Astrocyte of the spinal cord (primary cell): ENCODE results near the gene PIGU.

Experiments
- DNase-seq: peaks from one replicate; pipeline ENCODE4 v3.0.0; 2011; ENCODE audit warnings: low read depth, low spot score
- H3K4me3 ChIP-seq: 2 replicates; pipeline ENCODE4 v1.5.1; 2011; ENCODE audit warnings: low read depth, mild to moderate bottlenecking, low read length, moderate library complexity
- in situ Hi-C: cut with HindIII; loops from 2 replicates; pipeline ENCODE4 v1.10.0; 2017; ENCODE audit warnings: low sequenced_read_pairs
- TF ChIP-seq, protein P1 (sequence below): IDR thresholded peaks from 2 replicates; pipeline ENCODE4 v1.5.1; 2012; ENCODE audit warnings: low read depth, mild to moderate bottlenecking, low read length, inconsistent platforms

The PIGU gene

DNA sequence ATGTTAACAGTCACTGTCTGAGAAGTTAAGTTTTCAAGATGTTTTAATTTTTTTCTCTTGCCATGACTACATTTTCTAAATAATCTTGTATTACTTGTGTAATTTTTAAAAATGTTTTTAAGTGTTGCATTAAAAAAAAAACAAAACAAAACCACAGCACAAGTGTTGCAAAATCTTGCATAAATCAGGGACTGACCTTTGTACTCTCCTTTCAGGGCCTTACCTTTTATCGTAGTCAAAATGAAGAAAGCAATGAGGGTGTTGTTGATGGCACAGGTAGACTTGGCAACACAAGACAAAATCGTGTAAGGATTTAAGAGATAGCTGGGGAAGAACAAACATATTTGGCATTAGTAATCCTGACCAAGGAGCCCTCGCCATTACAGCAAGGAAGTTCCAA is 42.5 kb downstream of the PIGU start:
- TF ChIP-seq, protein P1, sequence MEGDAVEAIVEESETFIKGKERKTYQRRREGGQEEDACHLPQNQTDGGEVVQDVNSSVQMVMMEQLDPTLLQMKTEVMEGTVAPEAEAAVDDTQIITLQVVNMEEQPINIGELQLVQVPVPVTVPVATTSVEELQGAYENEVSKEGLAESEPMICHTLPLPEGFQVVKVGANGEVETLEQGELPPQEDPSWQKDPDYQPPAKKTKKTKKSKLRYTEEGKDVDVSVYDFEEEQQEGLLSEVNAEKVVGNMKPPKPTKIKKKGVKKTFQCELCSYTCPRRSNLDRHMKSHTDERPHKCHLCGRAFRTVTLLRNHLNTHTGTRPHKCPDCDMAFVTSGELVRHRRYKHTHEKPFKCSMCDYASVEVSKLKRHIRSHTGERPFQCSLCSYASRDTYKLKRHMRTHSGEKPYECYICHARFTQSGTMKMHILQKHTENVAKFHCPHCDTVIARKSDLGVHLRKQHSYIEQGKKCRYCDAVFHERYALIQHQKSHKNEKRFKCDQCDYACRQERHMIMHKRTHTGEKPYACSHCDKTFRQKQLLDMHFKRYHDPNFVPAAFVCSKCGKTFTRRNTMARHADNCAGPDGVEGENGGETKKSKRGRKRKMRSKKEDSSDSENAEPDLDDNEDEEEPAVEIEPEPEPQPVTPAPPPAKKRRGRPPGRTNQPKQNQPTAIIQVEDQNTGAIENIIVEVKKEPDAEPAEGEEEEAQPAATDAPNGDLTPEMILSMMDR, result no peak
- in situ Hi-C loops, result no loop called here
- no peak for DNase-seq
- H3K4me3 ChIP-seq, result no peak overlapping the region

DNA sequence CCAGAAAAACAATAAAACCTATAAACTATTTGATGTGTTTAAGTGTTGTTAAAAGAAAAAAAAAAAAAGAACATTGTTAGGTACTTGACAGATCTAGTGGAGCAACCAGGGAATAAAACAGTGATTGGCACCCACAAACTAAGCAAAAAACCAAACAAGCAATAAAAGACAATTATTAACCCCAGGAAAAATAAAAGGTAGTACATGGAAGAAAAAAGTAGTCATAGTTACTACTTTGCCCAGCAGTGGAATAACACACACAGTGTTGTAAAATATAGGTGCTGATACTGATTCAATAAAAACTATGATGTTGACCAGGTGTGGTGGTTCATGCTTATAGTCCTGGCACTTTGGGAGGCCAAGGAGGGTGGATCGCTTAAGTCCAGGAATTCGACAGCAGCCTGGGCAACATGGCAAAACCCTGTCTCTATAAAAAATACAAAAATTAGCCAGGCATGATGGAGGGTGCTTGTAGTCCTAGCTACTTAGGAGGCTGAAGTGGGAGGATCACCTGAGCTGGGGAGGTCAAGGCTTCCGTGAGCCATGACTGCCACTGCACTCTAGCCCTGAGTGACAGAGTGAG is 43.9 kb downstream of the PIGU start:
- in situ Hi-C loops, result no loop called here
- H3K4me3 ChIP-seq, result no peak overlapping the region
- TF ChIP-seq, protein P1, result no peak
- DNase-seq, result no peak

DNA sequence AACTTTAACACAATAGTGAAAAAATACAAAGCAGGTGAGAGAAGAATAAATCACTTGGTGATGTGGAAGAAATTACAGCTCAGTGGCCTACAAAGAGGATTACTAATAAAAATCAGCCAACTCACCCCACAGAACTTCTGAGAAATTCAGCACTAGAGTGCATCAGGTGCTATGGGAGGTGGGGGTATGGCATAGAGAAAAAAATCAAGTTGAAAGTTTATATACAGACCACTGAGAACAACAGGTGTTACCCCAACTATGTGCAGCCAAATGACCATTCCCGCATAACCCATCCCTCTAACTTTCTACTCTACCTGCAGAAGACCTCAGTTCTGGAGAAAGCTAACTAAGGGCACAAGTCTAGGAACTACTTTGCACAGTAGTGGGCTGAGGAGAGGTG is 47.0 kb downstream of the PIGU start:
- TF ChIP-seq, protein P1, result no peak
- H3K4me3 ChIP-seq, result no peak overlapping the region
- no peak for DNase-seq
- in situ Hi-C loops, result no loop called here

DNA sequence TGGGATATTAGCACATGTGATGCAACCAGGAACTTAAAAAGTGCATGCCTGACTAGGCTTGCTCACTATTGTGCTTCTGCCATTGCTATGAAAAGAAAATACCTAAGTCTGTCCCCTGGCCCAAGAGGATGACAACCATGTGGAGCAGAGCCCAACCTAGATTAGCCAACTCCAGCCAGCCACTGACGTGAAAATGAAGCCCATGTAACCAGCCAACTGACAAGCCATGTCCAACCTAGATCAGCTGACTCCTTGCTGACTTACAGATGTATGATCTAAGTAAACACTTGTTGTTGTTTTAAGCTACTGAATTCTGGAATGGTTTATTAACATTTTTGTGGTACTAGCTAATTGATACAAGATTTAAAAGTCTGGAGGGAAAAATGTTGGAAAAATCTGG is 47.5 kb downstream of the PIGU start:
- in situ Hi-C loops, result no loop called here
- TF ChIP-seq, protein P1, result no peak
- DNase-seq, result no peak
- H3K4me3 ChIP-seq, result no peak overlapping the region

GRCh38 chr20:34628026-34628425 is 48.9 kb downstream of the PIGU start:
- no peak for DNase-seq
- TF ChIP-seq, protein P1, result no peak
- H3K4me3 ChIP-seq, result no peak overlapping the region
- in situ Hi-C loops, result no loop called here

DNA sequence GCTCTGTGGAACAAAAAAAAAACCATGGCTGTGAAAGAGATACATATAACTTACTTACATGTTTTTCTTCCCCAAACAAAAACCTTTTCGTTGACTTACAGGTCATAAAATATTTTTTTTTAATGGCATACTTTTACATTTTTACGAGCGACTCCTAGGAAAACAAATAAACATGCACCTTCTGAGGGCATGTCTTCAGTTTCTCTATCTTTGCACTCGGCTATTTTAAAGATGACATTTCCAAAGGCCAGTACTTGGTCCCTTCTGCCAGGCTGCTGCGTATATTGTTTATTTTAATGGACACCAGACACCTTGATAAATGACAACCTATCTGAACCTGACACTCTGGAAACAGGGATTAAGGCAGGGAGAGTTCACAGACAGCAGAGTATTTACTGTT is 49.4 kb downstream of the PIGU start:
- no peak overlapping the region for H3K4me3 ChIP-seq
- TF ChIP-seq, protein P1, result no peak
- no peak for DNase-seq
- in situ Hi-C loops, result no loop called here

GRCh38 chr20:34626992-34627391 is 49.9 kb downstream of the PIGU start:
- in situ Hi-C loops, result no loop called here

More at GRCh38 chr20:34626992-34627391, 49.9 kb downstream of the PIGU start:
- TF ChIP-seq, protein P1, result no peak
- no peak for DNase-seq
- no peak overlapping the region for H3K4me3 ChIP-seq
